Urinary bladder (tissue), 4 donors: ENCODE measurements around the gene CCN5. TPM values are rescaled to one million over a fixed set of nuclear protein-coding genes. Genes with fewer than 3 reads are reported as not detected.

Experiments
- DNase-seq: peaks from one replicate; pipeline ENCODE4 v3.0.0-alpha.2; 2015; ENCODE audit errors: extremely low spot score
- H3K27ac ChIP-seq: one replicate; pipeline ENCODE4 v1.5.1; 2013; ENCODE audit warnings: low read depth, mild to moderate bottlenecking, moderate library complexity
- H3K36me3 ChIP-seq: one replicate; pipeline ENCODE4 v1.6.1; 2013; ENCODE audit warnings: mild to moderate bottlenecking, moderate library complexity; ENCODE audit not compliant: insufficient read depth
- H3K4me1 ChIP-seq: one replicate; pipeline ENCODE4 v1.6.1; 2013; ENCODE audit warnings: mild to moderate bottlenecking, moderate library complexity; ENCODE audit not compliant: insufficient read depth
- H3K4me3 ChIP-seq: one replicate; pipeline ENCODE4 v1.5.1; 2013; ENCODE audit warnings: low read depth, low read length
- WGBS: extraction: QIAGEN DNeasy Blood & Tissue Kit; methylation state at CpG from one replicate; pipeline ENCODE4 v1.1.7; 2013; 5-methylcytosine and 5-hydroxymethylcytosine counted together
- polyA plus RNA-seq: library from polyadenylated mRNA; stranded (reverse); fragments of 200-250 nt; gene quantifications from one replicate; pipeline ENCODE4 v1.2.3, GENCODE V29; 2013
- total RNA-seq: library from RNA; depleted of rRNA; stranded (reverse); fragments of >200 nt; gene quantifications from one replicate; pipeline ENCODE4 v1.2.3, GENCODE V29; 2014
- donor health status: healthy with polysubstance abuse.
- donor health status: healthy.

The CCN5 gene
- total and polyA plus RNA-seq, 2 donors, result 20.8 TPM; not detected in 1

GRCh38 chr20:44701858-44702256, 13.3 kb upstream of the CCN5 start:
- Histone ChIP-seq H3K4me3 (no peak overlapping the region), H3K36me3 (no peaks in the 10 kb centered on the region), H3K4me1 (no peaks in the 10 kb centered on the region), H3K27ac (no peak overlapping the region)
- WGBS, result 85% methylated on average over 7 of the region's 7 CpGs
- DNase-seq, result no peak

- H3K27ac ChIP-seq, result no peak overlapping the region
- no peak overlapping the region for H3K4me3 ChIP-seq
- WGBS, result 13% methylated on average over 9 of the region's 9 CpGs
- H3K36me3 ChIP-seq, result no peaks in the 10 kb centered on the region
- no peaks in the 10 kb centered on the region for H3K4me1 ChIP-seq
- no peak for DNase-seq
Observed at GRCh38 chr20:44702776-44703175, 12.4 kb upstream of the CCN5 start.

- 60% methylated on average over 12 of the region's 12 CpGs for WGBS
- Histone ChIP-seq H3K4me3 (no peak overlapping the region), H3K4me1 (no peaks in the 10 kb centered on the region), H3K27ac (no peak overlapping the region), H3K36me3 (no peaks in the 10 kb centered on the region)
- DNase-seq, result no peak
Observed at GRCh38 chr20:44703183-44703925, 11.8 kb upstream of the CCN5 start.

DNA sequence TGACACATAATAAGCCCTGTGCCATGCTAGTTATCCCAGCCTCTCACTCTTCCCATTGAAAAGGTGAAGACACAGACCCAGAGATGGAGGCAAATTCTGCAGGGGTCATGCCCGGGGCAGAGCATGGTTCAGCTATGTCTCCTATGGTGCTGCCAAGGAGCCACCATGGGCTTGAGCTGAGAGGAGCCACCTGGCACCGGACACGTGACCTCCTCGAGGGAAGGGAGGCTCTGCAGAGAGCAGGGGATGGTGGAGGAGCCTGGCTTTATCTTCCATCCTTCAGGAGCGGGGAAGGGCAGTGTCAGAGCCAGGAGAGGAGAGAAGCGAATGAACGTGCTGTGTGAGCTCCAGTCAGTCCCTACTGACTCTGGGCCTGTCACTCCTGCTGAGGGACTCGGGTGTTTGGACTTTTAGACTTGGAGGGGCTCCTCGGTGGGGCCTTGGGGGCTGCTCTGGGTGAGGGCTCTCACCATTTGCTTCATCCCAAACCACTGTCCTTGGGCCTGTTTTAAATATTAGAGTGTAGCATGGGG, 11.1 kb upstream of the CCN5 start:
- no peak for DNase-seq
- Histone ChIP-seq H3K36me3 (no peaks in the 10 kb centered on the region), H3K4me1 (no peaks in the 10 kb centered on the region), H3K4me3 (no peak overlapping the region), H3K27ac (no peak overlapping the region)
- 89% methylated on average over 9 of the region's 9 CpGs for WGBS

- Histone ChIP-seq H3K27ac (no peak overlapping the region), H3K36me3 (no peaks in the 10 kb centered on the region), H3K4me3 (no peak overlapping the region), H3K4me1 (no peaks in the 10 kb centered on the region)
- WGBS, result 74% methylated on average over 4 of the region's 4 CpGs
- no peak for DNase-seq
Observed at GRCh38 chr20:44704551-44704971, 10.6 kb upstream of the CCN5 start.

DNA sequence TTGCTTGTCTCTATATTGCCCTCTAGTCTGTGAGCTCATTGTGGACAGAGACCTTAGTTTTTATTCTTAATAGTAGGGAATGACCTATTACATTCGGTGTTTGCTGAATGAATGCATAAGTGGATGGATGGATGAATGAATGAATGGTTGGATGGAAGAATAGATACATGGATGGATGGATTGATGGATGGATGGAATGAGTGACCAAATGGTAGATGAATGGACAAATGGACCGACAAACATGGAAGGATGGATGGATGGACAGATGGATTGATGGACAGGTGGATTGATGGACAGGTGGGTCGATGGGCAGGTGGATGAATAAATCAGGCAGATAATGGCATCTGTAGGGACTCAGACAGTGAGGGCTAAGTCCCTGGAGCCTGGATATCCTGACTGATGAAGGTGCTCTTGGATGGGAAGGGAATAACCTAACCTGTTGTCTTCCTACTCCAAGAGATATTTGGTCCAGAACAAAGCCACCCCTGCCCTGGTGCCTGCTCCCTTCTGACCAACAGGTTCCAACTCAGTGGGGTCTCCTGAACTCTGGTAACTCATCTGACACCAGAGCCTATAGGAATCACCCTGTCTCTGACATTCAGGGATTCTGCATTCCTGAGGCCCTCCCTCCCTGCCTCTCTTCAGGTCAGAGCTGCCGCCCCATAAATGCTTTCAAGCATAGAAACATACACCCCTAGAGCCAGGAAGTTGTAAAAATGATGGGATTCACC, 9.6 kb upstream of the CCN5 start:
- Histone ChIP-seq H3K27ac (no peak overlapping the region), H3K4me1 (no peaks in the 10 kb centered on the region), H3K4me3 (no peak overlapping the region), H3K36me3 (no peaks in the 10 kb centered on the region)
- DNase-seq, result no peak
- WGBS, result 85% methylated on average over 4 of the region's 4 CpGs

- 45% methylated on average over 10 of the region's 10 CpGs for WGBS
- no peak overlapping the region for H3K4me3 ChIP-seq
- no peaks in the 10 kb centered on the region for H3K36me3 ChIP-seq
- no peaks in the 10 kb centered on the region for H3K4me1 ChIP-seq
- DNase-seq, result no peak
- no peak overlapping the region for H3K27ac ChIP-seq
Observed at GRCh38 chr20:44706301-44707017, 8.7 kb upstream of the CCN5 start.

DNA sequence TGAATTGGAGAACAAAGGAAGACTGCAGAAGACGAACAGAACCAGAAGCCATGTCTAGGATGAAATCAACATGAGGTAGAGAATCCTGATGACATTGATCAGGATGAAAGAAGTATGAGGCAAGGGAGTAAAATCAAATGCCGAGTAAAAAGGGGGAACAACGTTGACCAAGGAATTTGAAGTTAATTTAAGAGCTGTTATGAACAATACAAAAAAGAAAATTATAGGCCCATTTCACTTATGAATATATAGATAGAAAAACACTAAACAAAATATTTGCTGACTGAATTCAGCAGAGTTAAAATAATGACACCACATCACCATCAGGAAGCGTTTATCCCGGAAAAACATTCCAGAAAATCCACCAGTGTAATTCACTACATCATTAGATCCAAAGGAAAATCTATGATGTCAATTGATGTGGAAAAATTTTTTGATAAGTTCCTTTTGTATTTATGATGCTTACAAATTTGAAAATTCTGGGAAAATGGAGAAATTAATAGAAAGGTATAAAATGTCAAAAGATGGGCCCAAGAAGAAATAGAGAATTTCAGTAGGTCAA, 8.1 kb upstream of the CCN5 start:
- WGBS, result 85% methylated on average over 5 of the region's 5 CpGs
- no peaks in the 10 kb centered on the region for H3K4me1 ChIP-seq

GRCh38 chr20:44709380-44709779, 5.8 kb upstream of the CCN5 start:
- H3K4me1 ChIP-seq, result no peaks in the 10 kb centered on the region
- no peak for DNase-seq
- WGBS, result 79% methylated on average over 11 of the region's 11 CpGs
- no peaks in the 10 kb centered on the region for H3K36me3 ChIP-seq
- H3K4me3 ChIP-seq, result no peak overlapping the region
- no peak overlapping the region for H3K27ac ChIP-seq

More for the DNA sequence above, 8.1 kb upstream of the CCN5 start:
- Histone ChIP-seq H3K27ac (no peak overlapping the region), H3K4me3 (no peak overlapping the region), H3K36me3 (no peaks in the 10 kb centered on the region)
- DNase-seq, result no peak

GRCh38 chr20:44709797-44710196, 5.4 kb upstream of the CCN5 start:
- 95% methylated on average over 9 of the region's 9 CpGs for WGBS
- DNase-seq, result no peak
- Histone ChIP-seq H3K4me1 (no peaks in the 10 kb centered on the region), H3K27ac (no peak overlapping the region), H3K4me3 (no peak overlapping the region), H3K36me3 (no peaks in the 10 kb centered on the region)

GRCh38 chr20:44711237-44711636, 3.9 kb upstream of the CCN5 start:
- DNase-seq, result no peak
- 84% methylated on average over 8 of the region's 8 CpGs for WGBS
- Histone ChIP-seq H3K4me3 (no peak overlapping the region), H3K4me1 (no peaks in the 10 kb centered on the region), H3K36me3 (no peaks in the 10 kb centered on the region), H3K27ac (no peak overlapping the region)

DNA sequence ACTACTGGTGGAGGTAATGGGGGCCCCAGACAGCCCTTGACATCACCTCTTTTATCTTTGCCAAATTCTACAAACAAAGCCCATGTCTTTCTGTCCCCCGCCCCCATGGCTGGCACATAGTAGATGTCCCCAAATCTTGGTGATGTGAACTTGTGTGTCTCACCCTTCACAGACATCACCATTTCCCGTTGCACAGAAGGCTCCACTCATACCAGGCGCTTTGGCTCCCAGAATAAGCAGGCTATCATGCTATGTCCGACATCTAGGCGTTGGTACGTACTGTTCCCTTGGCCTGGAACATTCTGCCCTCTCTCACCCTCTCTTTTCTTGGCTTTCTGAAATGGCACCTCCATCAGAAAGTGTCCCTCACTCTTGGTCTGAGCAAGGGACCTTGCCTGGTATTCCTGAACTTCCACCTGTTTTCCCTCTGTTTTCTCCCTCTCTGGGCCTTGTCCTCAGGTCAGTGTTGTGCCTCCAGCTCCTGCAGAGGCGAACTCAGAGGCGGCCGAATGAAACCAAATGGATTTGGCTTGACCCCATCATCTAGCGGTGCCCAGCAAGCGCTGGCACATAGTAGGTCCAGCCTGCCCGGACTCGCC, 968 bp upstream of the CCN5 start:
- no peak overlapping the region for H3K4me3 ChIP-seq
- WGBS, result 51% methylated on average over 13 of the region's 13 CpGs

More for the DNA sequence above, 968 bp upstream of the CCN5 start:
- Histone ChIP-seq H3K4me1 (no peaks in the 10 kb centered on the region), H3K36me3 (no peaks in the 10 kb centered on the region), H3K27ac (no peak overlapping the region)
- DNase-seq, result no peak
